ENCODE measurements around the gene MAJIN. TPM values are rescaled to one million over a fixed set of nuclear protein-coding genes. Genes with fewer than 3 reads are reported as not detected.
"Not testable (repeated sequence)": the region's sequence is repeated elsewhere in the genome, so short reads cannot be mapped to it uniquely, and the experiment has no call there.

MAJIN gene
- total and polyA plus RNA-seq, 5 donors = not detected

GRCh38 chr11:65008873-65009272 is 37.0 kb upstream of the MAJIN start:
- Histone ChIP-seq H3K9me3 (ENCODE audit: control insufficient read depth, low read length) (no peaks in the 10 kb centered on the region), H3K4me1 (ENCODE audit: control insufficient read depth, insufficient read depth, low read length) (no peaks in the 10 kb centered on the region), H3K27ac (ENCODE audit: low read length) (no peak overlapping the region), H3K4me3 (ENCODE audit: low read length) (no peak overlapping the region), H3K27me3 (ENCODE audit: control insufficient read depth, insufficient read depth) (no peaks in the 10 kb centered on the region)
- 80% methylated on average over 2 of the region's 2 CpGs for WGBS
- ATAC-seq = no peak
- intact Hi-C loops (cut with DNase I) = no loop called here
- DNase-seq = no peak

- 62% methylated on average over 7 of the region's 7 CpGs for WGBS
- intact Hi-C loops (cut with DNase I) = no loop called here
- Histone ChIP-seq H3K27me3 (ENCODE audit: control insufficient read depth, insufficient read depth) (no peaks in the 10 kb centered on the region), H3K4me1 (ENCODE audit: control insufficient read depth, insufficient read depth, low read length) (no peaks in the 10 kb centered on the region), H3K4me3 (ENCODE audit: low read length) (no peak overlapping the region), H3K27ac (ENCODE audit: low read length) (no peak overlapping the region), H3K9me3 (ENCODE audit: control insufficient read depth, low read length) (no peaks in the 10 kb centered on the region)
- DNase-seq = peak in 1 of 3 donors; percentile 8
- no peak for ATAC-seq
These were observed 36.1 kb upstream of the MAJIN start for GRCh38 chr11:65008016-65008415.

- intact Hi-C loops (cut with DNase I); H3K27me3 ChIP-seq (ENCODE audit: control insufficient read depth, insufficient read depth); DNase-seq; H3K27ac ChIP-seq (ENCODE audit: low read length); ATAC-seq; H3K9me3 ChIP-seq (ENCODE audit: control insufficient read depth, low read length); H3K4me3 ChIP-seq (ENCODE audit: low read length); H3K4me1 ChIP-seq (ENCODE audit: control insufficient read depth, insufficient read depth, low read length): not testable (repeated sequence)
- 65% methylated on average over 3 of the region's 3 CpGs for WGBS
These were observed 32.1 kb upstream of the MAJIN start for GRCh38 chr11:65003968-65004367.

- ATAC-seq (no peak), DNase-seq (no peak)
- no peak overlapping the region for H3K27ac ChIP-seq (ENCODE audit: low read length)
- intact Hi-C loops (cut with DNase I) = no loop called here
- 62% methylated on average over 7 of the region's 7 CpGs for WGBS
- no peaks in the 10 kb centered on the region for H3K4me1 ChIP-seq (ENCODE audit: control insufficient read depth, insufficient read depth, low read length)
- H3K4me3 ChIP-seq (ENCODE audit: low read length) = no peak overlapping the region
- H3K9me3 ChIP-seq (ENCODE audit: control insufficient read depth, low read length) = no peaks in the 10 kb centered on the region
- no peaks in the 10 kb centered on the region for H3K27me3 ChIP-seq (ENCODE audit: control insufficient read depth, insufficient read depth)
These were observed 31.4 kb upstream of the MAJIN start for GRCh38 chr11:65003282-65003681.

- WGBS = 69% methylated on average over 5 of the region's 5 CpGs
- DNase-seq = no peak
- intact Hi-C loops (cut with DNase I) = no loop called here
- ATAC-seq = no peak
- no peak overlapping the region for H3K27ac ChIP-seq (ENCODE audit: low read length)
- no peaks in the 10 kb centered on the region for H3K9me3 ChIP-seq (ENCODE audit: control insufficient read depth, low read length)
- H3K27me3 ChIP-seq (ENCODE audit: control insufficient read depth, insufficient read depth) = no peaks in the 10 kb centered on the region
- H3K4me1 ChIP-seq (ENCODE audit: control insufficient read depth, insufficient read depth, low read length) = no peaks in the 10 kb centered on the region
- no peak overlapping the region for H3K4me3 ChIP-seq (ENCODE audit: low read length)
These were observed 30.8 kb upstream of the MAJIN start for GRCh38 chr11:65002706-65003105.

- Histone ChIP-seq H3K4me1 (ENCODE audit: control insufficient read depth, insufficient read depth, low read length) (peaks cover 3% of the 10 kb centered on the region), H3K27me3 (ENCODE audit: control insufficient read depth, insufficient read depth) (no peaks in the 10 kb centered on the region), H3K9me3 (ENCODE audit: control insufficient read depth, low read length) (no peaks in the 10 kb centered on the region), H3K4me3 (ENCODE audit: low read length) (no peak overlapping the region), H3K27ac (ENCODE audit: low read length) (no peak overlapping the region)
- WGBS = 85% methylated on average over 1 of the region's 1 CpG
- ATAC-seq = no peak
- no peak for DNase-seq
- intact Hi-C loops (cut with DNase I) = no loop called here
These were observed 27.6 kb upstream of the MAJIN start for GRCh38 chr11:64999478-64999877.

- intact Hi-C loops (cut with DNase I) = no loop called here
- 74% methylated on average over 9 of the region's 9 CpGs for WGBS
- no peak for ATAC-seq
These were observed 27.0 kb upstream of the MAJIN start for GRCh38 chr11:64998690-64999431.

GRCh38 chr11:64998141-64998540 is 26.2 kb upstream of the MAJIN start:
- 86% methylated on average over 1 of the region's 1 CpG for WGBS
- Histone ChIP-seq H3K27me3 (ENCODE audit: control insufficient read depth, insufficient read depth) (no peaks in the 10 kb centered on the region), H3K9me3 (ENCODE audit: control insufficient read depth, low read length) (no peaks in the 10 kb centered on the region), H3K27ac (ENCODE audit: low read length) (no peak overlapping the region), H3K4me1 (ENCODE audit: control insufficient read depth, insufficient read depth, low read length) (peaks cover 3% of the 10 kb centered on the region), H3K4me3 (ENCODE audit: low read length) (no peak overlapping the region)
- intact Hi-C loops (cut with DNase I) = no loop called here
- ATAC-seq = no peak
- no peak for DNase-seq

More at GRCh38 chr11:64998690-64999431, 27.0 kb upstream of the MAJIN start:
- no peaks in the 10 kb centered on the region for H3K27me3 ChIP-seq (ENCODE audit: control insufficient read depth, insufficient read depth)
- no peak overlapping the region for H3K27ac ChIP-seq (ENCODE audit: low read length)
- H3K4me3 ChIP-seq (ENCODE audit: low read length) = no peak overlapping the region
- H3K9me3 ChIP-seq (ENCODE audit: control insufficient read depth, low read length) = no peaks in the 10 kb centered on the region
- no peak for DNase-seq
- H3K4me1 ChIP-seq (ENCODE audit: control insufficient read depth, insufficient read depth, low read length) = peaks cover 3% of the 10 kb centered on the region

GRCh38 chr11:64996710-64997380 is 24.9 kb upstream of the MAJIN start, which contains the start of gene BATF2:
TSS of gene BATF2 (minus strand) at chr11:64996971. CDS start at chr11:64996914, 57 bp downstream.
- no peaks in the 10 kb centered on the region for H3K9me3 ChIP-seq (ENCODE audit: control insufficient read depth, low read length)
- no peaks in the 10 kb centered on the region for H3K27me3 ChIP-seq (ENCODE audit: control insufficient read depth, insufficient read depth)
- intact Hi-C loops (cut with DNase I) = no loop called here
- DNase-seq = peak; percentile 74 to 86 (median 85)
- peak; percentile 85 to 90 for ATAC-seq
- WGBS = 17% methylated on average over 9 of the region's 9 CpGs
- peak within 1 kb of the TSS; percentile 45 for H3K4me3 ChIP-seq (ENCODE audit: low read length)
- peaks cover 3% of the 10 kb centered on the region for H3K4me1 ChIP-seq (ENCODE audit: control insufficient read depth, insufficient read depth, low read length)
- peak within 1 kb of the TSS; percentile 26 for H3K27ac ChIP-seq (ENCODE audit: low read length)

- peak overlapping the region; percentile 45 for H3K4me3 ChIP-seq (ENCODE audit: low read length)
- DNase-seq (no peak), ATAC-seq (peak in 1 of 2 donors; percentile 31)
- intact Hi-C loops (cut with DNase I) = no loop called here
- H3K4me1 ChIP-seq (ENCODE audit: control insufficient read depth, insufficient read depth, low read length) = peaks cover 3% of the 10 kb centered on the region
- WGBS = 37% methylated on average over 11 of the region's 11 CpGs
- H3K27ac ChIP-seq (ENCODE audit: low read length) = peak overlapping the region; percentile 2
- H3K27me3 ChIP-seq (ENCODE audit: control insufficient read depth, insufficient read depth) = no peaks in the 10 kb centered on the region
- no peaks in the 10 kb centered on the region for H3K9me3 ChIP-seq (ENCODE audit: control insufficient read depth, low read length)
These were observed 24.4 kb upstream of the MAJIN start for GRCh38 chr11:64996327-64996709.

GRCh38 chr11:64994318-64994717 is 22.4 kb upstream of the MAJIN start:
- DNase-seq (no peak), ATAC-seq (no peak)
- no peak overlapping the region for H3K27ac ChIP-seq (ENCODE audit: low read length)
- 88% methylated on average over 7 of the region's 7 CpGs for WGBS
- intact Hi-C loops (cut with DNase I) = no loop called here
- H3K4me3 ChIP-seq (ENCODE audit: low read length) = no peak overlapping the region
- no peaks in the 10 kb centered on the region for H3K27me3 ChIP-seq (ENCODE audit: control insufficient read depth, insufficient read depth)
- no peaks in the 10 kb centered on the region for H3K9me3 ChIP-seq (ENCODE audit: control insufficient read depth, low read length)
- H3K4me1 ChIP-seq (ENCODE audit: control insufficient read depth, insufficient read depth, low read length) = peaks cover 4% of the 10 kb centered on the region

Data from right cardiac atrium (tissue), 5 donors.